Ramos (cell line): ENCODE results near the gene OSTC.
"Not testable (repeated sequence)": the region's sequence is repeated elsewhere in the genome, so short reads cannot be mapped to it uniquely, and the experiment has no call there.

Source experiments
- in situ Hi-C: fragments of 300-500 bp; cut with MboI; formaldehyde crosslinking; loops from one replicate; pipeline ENCODE4 v1.14.3; 2022; ENCODE audit warnings: low sequenced_read_pairs; ENCODE audit not compliant: unreplicated experiment

Gene OSTC

GRCh38 chr4:108709722-108710121 is 59.3 kb downstream of the OSTC start:
- in situ Hi-C loops, result no loop called here

- in situ Hi-C loops, result not testable (repeated sequence)
Observed at GRCh38 chr4:108710578-108710977, 60.2 kb downstream of the OSTC start.

GRCh38 chr4:108714880-108715279 is 64.5 kb downstream of the OSTC start:
- in situ Hi-C loops, result no loop called here

GRCh38 chr4:108716340-108716739 is 65.9 kb downstream of the OSTC start:
- in situ Hi-C loops, result no loop called here

- in situ Hi-C loops, result no loop called here
Observed at GRCh38 chr4:108717386-108717785, 67.0 kb downstream of the OSTC start.
